GM19467 (cell line): ENCODE results near the gene INSL4.

Source experiments
- ATAC-seq: cut with Tn5 transposase; IDR thresholded peaks from one replicate; pipeline ENCODE4 v1.9.1; 2021; ENCODE audit warnings: mild to moderate bottlenecking, moderate library complexity; ENCODE audit not compliant: unreplicated experiment

INSL4 gene

DNA sequence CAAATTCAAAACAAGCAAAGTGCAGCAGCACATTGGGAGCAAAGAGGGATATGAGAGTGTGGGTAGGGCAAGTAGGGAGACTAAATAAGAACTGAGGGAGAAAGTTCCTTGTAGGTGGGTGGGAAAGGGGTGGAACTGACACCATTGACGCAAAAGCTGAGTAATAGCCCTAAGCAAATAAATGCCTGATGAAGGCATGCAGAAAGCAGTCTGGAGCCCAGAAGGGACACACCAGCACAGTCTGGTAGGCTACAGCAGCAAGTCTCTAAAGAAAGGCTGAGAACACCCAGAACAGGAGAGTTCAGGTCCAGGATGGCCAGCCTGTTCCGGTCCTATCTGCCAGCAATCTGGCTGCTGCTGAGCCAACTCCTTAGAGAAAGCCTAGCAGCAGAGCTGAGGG is at the start of gene INSL4:
INSL4 (plus strand) TSS at position 208 of the 400 bp plus-strand sequence; CDS start at position 313, 105 bp downstream.
- ATAC-seq, result no peak

DNA sequence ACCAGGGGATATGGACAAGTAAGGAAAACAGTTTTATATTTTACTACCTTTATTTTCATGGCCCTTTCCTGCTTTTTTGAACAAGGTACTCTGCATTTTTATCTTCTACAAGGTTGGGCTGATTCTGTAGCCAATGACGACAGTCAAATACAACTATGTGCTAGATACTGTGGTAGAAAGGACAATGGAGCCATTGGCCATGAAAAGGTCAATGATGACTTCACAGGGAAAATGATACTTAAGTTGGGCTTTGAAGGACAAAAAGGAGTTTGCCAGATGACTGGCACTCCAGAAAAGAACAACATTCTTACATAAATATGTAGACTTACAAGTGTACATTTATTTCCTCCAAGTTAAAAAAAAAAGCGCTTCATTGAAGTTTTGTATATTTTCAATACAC is 46.4 kb upstream of the INSL4 start:
- no peak for ATAC-seq

DNA sequence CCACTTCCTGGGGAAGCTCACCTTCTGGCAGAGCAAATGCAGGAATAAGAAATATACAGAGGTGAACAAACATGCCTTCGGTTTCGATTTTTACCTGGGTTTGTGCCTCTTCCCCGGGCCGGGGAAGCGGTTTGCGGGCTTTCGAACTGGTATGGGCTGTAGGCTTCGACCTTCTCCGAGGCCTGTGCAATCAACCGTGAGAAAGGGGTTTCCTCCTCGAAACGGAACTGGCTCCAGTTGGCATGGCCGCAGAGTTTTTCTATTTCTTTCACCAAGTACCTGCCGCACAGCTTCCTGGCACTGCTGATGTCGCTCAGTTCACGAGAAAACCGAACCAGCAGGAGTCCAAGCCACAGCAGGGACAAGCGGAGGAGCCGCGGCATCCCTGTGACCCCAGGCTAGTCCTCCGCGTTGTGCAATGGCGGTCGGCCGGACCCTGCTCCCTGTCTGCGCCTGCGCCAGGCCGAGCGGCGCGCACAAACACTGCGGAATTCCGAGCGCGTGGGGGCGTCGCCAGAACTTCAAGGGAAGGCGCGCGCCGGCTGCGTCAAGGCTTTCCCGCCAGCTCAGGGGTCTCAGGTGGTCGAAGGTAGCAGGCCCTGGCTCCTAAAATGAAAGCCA is 45.9 kb upstream of the INSL4 start, which contains the start of gene INSL6:
INSL6 (minus strand) TSS at position 420 of the 621 bp plus-strand sequence; CDS start at position 383, 37 bp downstream.
- no peak for ATAC-seq

DNA sequence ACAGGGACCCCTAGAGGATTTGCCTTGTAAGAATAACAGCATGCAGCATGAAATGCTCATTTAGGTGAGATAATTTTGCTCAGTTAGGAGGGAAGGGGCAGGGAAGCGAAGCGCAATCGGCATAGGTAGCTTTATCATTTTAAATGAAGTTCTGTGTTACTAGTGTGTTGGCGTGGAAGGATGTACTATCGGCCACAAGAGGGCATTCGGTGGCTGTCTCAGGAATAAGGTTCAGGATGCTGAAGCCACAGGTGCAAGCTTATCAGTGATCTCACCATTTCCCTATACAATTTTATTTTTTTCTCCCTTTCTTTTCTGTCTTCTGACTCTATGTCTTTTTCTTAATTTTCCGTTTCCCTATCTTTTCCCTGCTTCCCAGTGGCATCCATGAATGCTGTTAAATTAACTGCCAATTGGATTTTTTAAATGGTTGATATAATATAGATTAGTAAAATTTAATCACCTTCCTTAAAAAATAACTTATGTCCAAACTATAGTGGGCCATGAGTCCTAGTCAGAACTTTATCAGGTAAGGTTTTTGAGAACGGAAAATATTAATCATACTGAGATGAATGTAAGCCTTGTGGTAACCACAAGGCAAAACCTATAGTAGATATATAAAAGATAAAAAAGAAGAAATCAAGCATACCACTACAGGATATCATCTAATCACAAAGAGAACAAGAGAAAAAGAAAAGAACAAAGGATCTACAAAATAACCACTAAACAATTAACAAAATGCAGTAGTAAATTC is 44.6 kb upstream of the INSL4 start:
- ATAC-seq, result no peak

DNA sequence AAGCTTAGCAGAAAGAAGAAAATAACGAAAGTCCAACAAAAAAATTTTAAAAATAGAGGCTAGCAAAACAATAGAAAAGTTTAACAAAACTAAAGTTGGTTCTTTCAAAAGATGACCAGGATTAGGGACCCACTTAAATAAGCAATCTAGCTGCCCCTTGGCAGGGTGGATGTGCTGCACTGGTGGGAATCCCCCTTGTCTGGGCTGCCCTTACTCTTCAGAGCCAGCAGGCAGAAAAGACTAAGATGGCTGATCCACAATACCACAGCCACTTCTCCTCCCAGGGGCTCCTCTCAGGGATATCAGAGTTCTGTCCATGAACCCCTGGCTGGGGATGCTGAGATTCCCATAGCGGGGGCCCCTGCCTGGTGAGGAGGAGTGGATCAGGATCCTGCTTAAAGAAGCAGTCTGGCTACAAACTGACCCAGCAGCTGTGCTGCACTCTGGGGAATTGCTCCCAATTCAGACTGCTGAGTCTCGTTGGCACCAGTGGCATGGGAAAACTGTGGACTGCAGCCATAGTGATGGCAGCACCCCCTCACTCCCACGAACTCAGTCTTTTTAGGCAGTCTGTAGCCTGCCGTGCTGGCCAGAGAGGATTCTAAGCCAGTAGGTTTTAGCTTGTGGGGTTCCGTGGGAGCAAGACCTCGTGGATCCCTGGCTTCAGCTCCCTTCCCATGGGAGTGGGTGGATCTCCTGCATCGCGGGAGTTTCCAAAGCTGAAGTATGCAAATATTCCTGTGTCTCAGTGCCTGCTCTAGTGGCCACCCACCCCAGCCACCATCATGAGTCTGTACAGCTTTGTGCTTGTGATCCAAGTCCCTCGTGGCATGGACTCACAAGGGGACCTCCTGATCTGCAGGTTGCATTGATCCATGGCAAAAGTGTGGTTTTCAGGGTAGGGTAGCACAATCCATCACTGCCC is 42.9 kb upstream of the INSL4 start:
- ATAC-seq, result no peak

DNA sequence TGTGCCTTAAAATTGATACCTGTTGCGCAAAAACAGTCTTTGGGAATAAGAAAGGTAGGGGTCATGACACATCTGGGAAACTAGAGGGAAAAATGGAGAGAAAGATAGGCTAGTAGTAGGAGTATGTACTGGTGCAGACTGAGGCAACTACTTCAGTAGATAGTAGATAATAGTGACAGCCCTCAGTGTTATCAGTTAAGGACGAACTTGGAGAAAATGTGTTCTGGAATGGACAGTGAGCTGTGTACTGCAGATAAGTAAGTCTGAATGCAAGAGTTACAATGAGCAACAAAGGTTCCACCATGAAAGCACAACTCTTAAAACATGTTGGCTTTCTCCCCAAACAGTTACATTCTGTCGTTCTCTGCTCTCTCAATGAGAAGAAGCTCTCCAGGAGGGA is 39.2 kb upstream of the INSL4 start:
- no peak for ATAC-seq

DNA sequence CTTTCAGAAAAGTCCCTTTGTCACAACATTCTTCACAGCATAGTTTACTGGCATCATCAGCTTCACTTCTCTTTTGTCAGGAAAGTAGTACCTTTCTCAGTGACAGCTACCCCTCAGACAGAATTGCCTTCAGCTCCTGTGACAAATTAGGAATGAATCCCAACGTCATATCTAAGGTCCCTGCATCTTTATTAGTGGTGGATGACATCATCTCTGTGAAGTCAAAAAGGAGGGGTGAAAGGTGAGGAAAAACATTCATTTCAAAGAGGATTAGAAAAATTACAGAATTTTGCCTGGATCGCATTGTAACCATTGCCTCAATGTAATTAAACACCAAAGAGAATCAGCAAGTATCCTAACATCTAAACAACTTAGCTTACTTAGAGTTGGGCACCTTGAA is 37.9 kb upstream of the INSL4 start:
- ATAC-seq, result no peak

DNA sequence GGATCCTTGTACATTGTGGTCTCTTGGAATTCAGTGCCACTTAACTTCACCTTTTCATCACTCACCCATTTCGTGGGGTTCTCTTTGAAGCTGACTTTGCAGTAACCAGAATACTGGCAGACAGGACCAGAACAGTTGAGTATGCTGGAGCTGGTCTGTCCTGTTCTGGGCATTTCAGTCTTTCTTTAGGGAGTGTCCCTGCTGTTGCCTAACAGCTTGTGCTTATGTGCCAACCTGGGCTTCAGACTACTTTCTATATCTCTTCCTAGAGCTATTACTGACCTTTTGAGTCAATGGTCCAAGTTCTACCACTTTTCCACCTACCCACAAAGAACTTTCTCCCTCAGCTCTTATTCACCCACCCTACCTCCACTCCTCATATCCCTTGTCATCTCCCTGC is 35.8 kb upstream of the INSL4 start:
- no peak for ATAC-seq

DNA sequence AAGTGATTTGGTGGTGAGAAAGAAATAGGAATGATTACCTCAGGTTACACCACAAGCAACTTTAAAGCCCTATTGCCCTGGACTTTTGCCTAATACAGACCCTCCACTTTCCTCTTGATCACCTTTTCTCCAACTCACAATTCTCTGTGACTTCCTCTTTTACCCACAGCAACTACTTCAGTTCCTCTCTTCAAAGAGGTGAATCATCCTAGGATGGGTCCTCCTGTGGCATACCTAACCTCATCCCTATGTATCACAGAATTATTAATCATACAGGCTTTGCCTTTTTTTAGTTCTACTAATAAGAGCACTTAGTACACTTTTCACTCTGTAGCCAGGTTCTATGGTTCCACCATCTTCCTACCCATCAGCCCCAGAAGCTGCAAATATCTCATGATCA is 26.1 kb upstream of the INSL4 start:
- no peak for ATAC-seq

DNA sequence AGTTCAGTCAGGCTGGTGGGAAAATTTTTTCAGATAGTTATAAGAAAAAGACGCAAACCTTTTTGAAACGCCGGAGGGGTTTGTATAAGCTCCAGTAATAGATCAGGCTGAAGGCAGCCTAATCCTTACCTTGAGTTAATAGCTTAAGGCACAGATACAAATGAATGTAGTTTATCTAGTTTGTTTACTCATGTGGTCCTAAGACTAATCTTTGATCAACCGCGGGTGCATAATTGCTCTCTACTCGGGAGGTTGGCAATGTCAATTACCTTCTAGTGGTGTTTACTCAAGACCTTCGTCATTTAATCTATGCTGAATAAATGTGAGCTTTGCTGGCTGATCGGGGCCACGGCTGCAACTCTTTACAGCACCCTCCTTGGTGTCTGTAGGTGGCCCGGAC is 665 bp upstream of the INSL4 start:
- ATAC-seq, result no peak

DNA sequence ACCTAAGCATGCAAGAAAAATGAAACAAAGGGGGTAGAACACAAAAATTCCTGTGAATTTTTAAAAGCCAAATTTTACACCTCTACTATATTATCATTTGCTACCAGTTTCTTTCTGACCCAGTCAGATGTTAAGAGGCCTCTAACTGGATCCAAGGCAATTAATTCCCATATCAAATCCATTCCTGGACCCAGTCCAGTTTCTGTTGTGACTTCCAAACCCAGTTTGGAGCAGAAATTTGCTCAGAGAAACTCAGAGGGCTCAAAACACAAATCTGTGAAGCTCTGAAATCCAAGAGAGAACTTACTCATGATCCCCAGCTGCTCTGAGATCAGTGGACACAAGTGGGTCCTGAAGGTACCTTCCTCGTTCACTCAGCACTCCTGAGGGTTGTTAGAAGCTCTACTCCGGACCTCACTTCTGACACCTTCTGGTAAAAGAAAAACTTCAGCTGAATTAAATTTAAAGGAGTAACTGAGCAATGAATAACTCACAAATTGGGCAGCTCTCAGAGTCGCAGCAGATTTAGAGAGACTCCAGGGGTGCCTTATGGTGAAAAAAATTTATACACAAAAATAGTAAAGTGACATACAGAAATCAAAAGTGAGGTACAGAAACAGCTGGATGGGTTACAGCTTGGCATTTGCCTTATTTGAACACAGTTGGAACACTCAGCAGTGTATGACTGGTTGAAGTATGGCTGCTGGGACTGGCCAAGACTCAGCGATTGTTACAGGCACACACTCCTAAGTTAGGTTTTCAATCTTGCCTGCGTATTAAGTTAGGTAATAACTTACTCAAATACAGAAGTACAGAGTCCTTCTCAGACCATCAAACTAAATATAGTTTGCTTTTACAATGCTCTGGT is 32.4 kb downstream of the INSL4 start:
- no peak for ATAC-seq

DNA sequence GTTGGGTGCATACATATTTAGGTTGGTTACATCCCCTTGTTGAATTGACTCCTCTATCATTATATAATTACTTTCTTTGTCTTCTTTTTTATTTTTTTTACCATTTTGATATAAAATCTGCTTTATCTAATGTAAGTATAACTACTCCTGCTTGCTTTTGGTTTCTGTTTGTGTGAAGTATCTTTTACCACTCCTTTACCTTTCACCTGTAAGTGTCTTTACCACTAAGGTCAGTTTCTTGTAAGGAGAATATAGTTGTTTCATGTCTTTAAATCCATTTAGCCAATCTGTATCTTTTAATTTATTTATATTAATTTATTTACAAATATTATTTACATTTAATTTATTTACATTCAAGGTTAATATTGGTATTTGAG is 33.0 kb downstream of the INSL4 start:
- no peak for ATAC-seq

DNA sequence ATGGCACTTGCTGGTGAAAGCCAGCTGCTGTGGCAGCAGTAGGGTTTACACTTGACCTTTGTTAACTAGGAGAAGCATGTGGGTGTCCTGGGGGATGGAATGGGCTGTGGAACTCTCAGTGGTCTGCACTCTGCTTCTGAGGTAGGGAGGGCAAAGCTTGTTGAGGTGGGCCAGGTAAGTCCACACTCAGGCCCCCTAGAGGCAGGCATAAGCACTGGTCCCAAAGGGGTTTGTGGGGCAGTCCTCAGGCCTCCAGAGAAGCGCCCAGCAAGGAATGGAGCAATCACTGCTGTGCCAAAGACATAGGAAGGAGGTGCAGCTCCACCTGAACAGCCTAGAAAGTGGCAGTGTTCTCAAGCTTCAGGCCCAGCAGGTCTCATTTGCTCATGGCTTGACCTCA is 34.7 kb downstream of the INSL4 start:
- ATAC-seq, result no peak

DNA sequence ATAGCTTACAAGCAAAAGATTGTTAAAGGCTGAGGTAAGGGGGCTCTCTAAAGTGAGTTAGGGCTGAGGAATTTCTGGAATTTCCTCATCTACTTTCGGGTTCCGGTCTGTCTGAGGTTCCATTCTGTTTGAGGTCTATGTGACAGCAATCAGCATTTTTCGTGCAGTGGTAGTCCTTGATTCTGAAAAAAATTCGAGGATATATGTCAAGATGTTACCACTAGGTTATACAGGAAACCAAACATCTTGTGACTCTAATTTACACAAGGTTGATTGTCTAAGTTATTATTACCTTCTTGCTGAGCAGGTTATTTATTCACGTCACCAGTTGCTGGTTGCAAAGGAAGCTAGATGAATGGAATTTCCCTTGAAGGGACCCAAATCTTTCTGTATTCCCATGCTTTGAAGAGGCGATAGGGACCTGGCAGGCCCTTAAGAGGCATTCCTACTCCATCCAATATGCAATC is 38.1 kb downstream of the INSL4 start:
- no peak for ATAC-seq

DNA sequence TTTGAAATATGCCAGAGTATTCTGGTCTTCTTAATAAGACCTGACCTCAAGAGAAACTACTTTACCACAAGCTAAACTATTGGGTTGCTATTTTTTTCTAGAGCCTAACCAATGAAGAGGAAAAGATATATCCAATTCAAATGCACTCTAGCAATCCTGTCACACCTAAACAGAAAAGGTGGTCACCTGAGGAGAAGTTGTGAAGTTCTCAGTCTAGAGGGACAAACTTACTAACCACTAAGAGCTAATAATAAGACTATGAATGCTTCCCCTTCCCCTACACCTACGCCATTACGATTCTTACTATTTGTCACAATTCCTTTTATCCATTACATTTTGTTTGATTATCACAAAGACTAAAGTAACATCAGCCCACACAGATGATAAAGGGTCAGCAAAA is 43.6 kb downstream of the INSL4 start:
- ATAC-seq, result no peak

DNA sequence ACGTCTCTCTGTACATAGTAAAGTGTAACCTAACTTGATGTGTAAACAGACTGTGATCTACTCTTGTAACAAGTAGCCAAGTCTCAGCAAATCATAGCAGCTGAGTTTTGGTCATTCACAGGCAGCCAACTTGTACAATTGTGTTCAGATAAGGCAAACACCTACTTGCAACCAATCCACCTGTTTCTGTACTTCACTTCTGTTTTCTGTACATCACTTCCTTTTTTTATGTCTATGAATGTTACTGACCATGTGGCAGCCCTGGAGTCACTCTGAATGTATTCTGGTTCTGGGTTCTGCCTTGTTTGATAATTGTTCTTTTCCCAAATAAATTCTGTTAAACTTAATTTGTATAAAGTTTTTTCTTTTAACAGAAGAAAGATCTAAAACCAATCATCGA is 47.3 kb downstream of the INSL4 start:
- ATAC-seq, result no peak
